KOPT-K1 (cell line): ENCODE data around the gene NPHP1.
"Not testable (repeated sequence)": the region's sequence is repeated elsewhere in the genome, so short reads cannot be mapped to it uniquely, and the experiment has no call there.

Experiments used
- H3K27ac ChIP-seq: fragments of 200-600 bp; sonication (generic); 2 replicates; pipeline ENCODE4 v1.5.1; 2016; ENCODE audit warnings: antibody characterized with exemption, mild to moderate bottlenecking, low read depth, low read length; ENCODE audit not compliant: poor library complexity, severe bottlenecking
- H3K36me3 ChIP-seq: fragments of 200-600 bp; sonication (generic); 2 replicates; pipeline ENCODE4 v1.5.1; 2017; ENCODE audit warnings: antibody characterized with exemption, mild to moderate bottlenecking, low read length, moderate library complexity; ENCODE audit not compliant: insufficient read depth
- H3K9me3 ChIP-seq: fragments of 200-600 bp; sonication (generic); 2 replicates; pipeline ENCODE4 v1.5.1; 2017; ENCODE audit warnings: antibody characterized with exemption, low read length, mild to moderate bottlenecking; ENCODE audit not compliant: insufficient read depth, poor library complexity, severe bottlenecking

Gene NPHP1

DNA sequence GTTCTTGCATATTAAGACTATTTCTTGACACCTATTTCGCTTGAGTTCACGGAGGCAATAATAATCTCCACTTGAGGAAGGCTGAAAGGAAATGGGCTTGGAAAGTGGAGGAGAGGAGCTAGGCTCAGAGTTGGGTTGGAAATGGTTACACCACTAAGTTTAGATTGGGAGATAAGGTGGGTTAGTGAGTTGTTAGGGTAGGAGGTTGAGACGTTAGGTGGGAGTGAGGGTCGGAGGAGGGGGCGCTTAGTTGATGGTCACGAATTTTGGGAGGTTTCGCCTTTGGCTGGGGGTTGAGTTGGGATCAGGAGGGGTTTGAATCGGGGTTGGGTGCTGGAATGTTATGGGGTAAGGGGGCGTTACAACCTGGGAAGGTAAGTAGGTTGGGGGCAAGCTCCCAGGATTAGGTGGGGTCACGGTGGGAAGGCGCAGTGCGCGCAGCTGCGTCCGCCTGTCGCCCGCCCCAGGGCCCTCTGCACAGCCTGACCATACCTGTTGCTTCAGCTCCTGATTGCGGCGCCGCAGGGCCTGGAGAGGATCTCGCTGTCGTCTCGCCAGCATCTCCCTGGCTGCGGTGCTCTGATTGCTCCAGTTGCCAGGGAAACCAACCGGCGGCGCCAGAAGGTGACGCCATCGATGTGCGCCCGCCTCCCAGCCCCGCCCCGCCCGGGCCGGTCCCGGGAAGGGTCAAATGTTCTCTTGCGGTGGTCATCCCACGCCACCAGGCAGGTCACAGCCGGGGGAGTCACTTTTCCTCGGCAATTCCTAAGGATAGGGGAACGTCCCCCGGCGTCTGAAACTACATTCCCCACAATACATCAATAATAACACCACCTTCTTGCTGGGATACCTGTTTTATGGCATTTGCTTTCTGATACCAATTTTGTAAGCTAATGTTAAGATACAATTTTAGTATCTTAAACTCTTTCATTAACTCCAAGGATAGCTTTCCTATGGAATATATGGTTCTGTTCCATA lies at the start of gene NPHP1:
NPHP1 (minus strand) TSS at position 606 of the 978 bp plus-strand sequence; CDS start at position 561, 45 bp downstream.
- no peaks in the 10 kb centered on the region for H3K9me3 ChIP-seq
- H3K36me3 ChIP-seq: peaks cover 6% of the 10 kb centered on the region
- no peak within 1 kb of the TSS for H3K27ac ChIP-seq

DNA sequence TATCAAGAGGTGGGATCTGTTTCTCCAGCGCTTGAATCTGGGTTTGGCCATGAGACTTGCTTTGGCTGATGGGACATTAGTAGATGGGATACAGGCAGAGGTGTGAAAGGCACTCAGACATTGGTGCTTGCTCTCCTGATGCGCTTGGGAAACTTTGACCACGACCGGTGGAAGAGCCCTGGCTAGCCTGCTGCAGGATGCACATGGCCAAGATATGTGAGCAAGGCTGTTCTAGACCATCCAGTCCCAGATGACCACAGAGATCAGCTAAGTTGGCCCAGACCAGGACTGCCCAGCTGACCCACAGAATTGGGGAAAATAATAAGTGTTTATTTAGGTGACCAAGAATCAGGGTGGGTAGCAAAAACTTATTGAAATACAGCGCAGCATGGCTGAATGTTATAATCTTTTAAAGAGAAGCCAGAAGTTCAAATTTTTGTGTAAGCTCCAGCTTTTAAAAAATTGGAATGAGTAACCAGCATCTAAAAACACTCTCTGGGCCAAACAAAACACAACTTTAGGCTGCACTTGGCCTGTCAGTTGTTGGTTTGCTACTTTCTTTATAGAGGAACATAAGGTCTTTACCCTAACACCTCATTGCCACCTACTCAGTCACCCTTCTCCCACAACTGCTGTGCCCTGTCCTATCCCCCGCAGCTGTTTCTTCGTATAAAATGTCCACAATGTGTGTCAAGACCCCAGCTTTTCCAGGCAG lies 43.4 kb upstream of the NPHP1 start:
- not testable (repeated sequence) for H3K36me3 ChIP-seq, H3K27ac ChIP-seq

DNA sequence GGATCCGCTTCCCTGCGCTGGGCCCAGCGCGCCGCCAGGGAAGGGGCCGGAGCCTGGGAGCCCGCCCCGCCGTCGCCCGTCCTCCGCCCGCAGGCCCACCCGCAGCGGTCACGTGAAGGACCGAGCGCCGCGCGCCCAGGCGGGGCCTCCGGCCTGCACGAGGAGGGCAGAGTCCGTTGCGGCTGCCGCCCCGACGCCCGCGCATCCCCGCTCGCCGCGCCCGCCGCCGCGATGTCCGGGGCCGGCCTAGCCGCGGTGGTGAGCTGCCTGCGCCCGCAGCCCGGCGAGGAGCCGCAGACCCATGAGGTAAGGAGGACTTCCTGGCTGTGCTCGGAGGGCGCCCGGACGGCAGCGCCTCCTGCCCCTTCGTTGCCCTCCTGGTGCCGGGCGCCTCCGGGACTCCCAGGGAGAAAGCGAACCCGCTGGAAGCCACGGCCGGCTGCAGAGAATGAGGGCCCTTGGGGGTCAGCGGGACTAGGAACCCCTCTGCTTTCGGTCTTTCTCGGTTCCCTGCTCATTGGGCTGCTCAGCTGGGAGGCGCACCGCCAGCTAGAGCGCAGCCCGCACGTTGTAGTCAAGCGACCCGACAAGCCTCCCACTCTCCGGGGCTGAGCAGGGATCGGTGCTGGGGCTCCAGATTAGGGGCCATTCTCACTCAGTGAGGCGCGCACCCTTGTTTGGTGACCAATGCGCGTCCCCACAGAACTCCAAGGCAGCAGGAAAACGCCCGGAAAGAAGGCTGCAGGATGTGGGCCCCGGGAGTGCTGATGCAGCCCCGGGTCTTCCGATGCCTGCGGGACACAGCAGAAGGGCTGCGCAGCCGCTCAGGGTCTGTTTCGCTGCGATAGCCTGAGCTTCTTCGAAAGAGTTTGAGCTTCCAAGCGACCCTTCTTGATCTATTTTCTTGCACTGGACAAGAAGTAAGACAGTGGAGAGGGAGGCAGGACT lies 40.9 kb upstream of the NPHP1 start:
- not testable (repeated sequence) for H3K36me3 ChIP-seq, H3K9me3 ChIP-seq, H3K27ac ChIP-seq

More for the DNA sequence above, 43.4 kb upstream of the NPHP1 start:
- H3K9me3 ChIP-seq: not testable (repeated sequence)

- not testable (repeated sequence) for H3K9me3 ChIP-seq, H3K36me3 ChIP-seq, H3K27ac ChIP-seq
These were observed 38.5 kb upstream of the NPHP1 start for GRCh38 chr2:110243283-110243682.

GRCh38 chr2:110234514-110234913 lies 29.7 kb upstream of the NPHP1 start:
- not testable (repeated sequence) for H3K36me3 ChIP-seq, H3K9me3 ChIP-seq, H3K27ac ChIP-seq

DNA sequence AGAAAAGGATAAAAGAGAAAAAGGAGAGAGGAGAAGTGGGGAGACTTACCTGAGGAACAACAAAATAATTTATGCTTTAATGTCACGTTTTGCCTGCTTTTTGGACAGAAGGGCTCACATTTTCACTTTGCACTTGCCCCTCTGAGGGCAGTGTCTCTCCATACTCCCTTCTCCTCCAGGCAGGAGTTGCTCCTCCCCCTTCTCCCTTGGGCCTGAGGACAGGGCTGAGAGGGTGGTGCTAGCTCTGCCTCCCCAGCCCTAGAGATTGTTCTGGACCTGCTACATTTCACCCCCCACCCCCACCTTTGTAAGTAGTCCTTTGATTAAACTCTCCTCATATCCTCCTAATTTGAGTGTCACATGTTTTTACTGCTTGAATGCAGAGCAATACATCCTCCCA lies 25.1 kb upstream of the NPHP1 start:
- H3K27ac ChIP-seq, H3K36me3 ChIP-seq, H3K9me3 ChIP-seq: not testable (repeated sequence)

GRCh38 chr2:110222626-110223025 lies 17.8 kb upstream of the NPHP1 start:
- H3K36me3 ChIP-seq, H3K9me3 ChIP-seq, H3K27ac ChIP-seq: not testable (repeated sequence)

- no peaks in the 10 kb centered on the region for H3K36me3 ChIP-seq
- H3K9me3 ChIP-seq: no peaks in the 10 kb centered on the region
- H3K27ac ChIP-seq: no peak overlapping the region
These were observed 17.1 kb upstream of the NPHP1 start for GRCh38 chr2:110221938-110222337.

DNA sequence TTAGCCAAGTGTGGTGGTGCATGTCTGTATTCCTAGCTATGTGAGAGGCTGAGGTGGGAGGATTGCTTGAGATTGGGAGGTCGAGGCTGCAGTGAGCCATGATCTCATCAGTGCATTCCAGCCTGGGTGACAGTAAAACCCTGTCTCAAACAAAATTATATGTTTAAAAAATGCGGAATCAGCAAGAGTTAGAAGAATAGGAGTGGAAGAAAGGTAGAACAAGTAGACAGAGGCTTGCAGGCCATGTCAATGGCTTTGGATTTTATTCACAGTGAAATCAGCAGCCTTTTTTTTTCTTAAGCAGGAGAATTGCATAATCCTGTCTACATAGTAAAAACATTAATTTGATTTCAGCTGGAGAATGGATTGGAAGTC lies 15.4 kb upstream of the NPHP1 start:
- no peaks in the 10 kb centered on the region for H3K36me3 ChIP-seq
- no peak overlapping the region for H3K27ac ChIP-seq
- H3K9me3 ChIP-seq: no peaks in the 10 kb centered on the region

- Histone ChIP-seq H3K9me3 (no peaks in the 10 kb centered on the region), H3K36me3 (no peaks in the 10 kb centered on the region), H3K27ac (no peak overlapping the region)
These were observed 14.8 kb upstream of the NPHP1 start for GRCh38 chr2:110219496-110220189.

DNA sequence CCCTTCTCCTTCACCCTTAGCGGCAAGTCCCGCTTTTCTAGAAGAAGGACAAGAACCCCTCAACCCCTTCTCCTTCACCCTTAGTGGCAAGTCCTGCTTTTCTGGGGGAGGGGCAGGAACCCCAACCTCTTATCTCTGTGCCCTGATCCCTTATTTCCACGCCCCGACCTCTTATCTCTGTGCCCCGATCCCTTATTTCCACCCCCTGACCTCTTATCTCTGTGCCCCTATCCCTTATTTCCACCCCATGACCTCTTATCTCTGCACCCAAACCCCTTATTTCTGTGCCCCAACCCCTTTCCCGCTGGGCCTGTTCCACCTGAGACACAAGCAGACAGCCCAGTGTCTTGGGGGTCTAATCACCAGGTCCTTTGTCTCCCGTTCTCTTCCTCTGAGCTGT lies 14.1 kb upstream of the NPHP1 start:
- H3K27ac ChIP-seq, H3K9me3 ChIP-seq, H3K36me3 ChIP-seq: not testable (repeated sequence)

DNA sequence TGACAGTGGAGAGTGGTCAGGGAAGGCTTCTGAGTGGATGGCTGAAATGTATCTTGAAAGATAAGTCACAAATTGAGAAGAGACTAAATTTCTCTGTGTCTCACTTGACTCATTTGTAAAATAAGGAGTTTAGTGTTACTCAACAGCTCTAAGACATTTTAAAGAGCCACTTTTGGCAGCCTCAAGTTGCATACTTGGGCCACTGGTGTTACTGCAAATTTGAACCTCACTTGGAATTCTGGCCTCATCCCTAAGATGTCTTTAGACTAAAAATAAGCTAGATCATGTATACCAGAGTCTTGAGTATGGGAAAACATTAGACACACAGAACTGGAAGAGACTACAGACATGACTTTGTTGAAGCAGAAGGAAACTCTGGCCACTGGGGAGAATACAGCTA lies 12.0 kb upstream of the NPHP1 start:
- Histone ChIP-seq H3K36me3 (no peaks in the 10 kb centered on the region), H3K27ac (no peak overlapping the region), H3K9me3 (peaks cover 13% of the 10 kb centered on the region)

GRCh38 chr2:110216199-110216598 lies 11.4 kb upstream of the NPHP1 start:
- Histone ChIP-seq H3K27ac (no peak overlapping the region), H3K36me3 (no peaks in the 10 kb centered on the region), H3K9me3 (peaks cover 13% of the 10 kb centered on the region)

DNA sequence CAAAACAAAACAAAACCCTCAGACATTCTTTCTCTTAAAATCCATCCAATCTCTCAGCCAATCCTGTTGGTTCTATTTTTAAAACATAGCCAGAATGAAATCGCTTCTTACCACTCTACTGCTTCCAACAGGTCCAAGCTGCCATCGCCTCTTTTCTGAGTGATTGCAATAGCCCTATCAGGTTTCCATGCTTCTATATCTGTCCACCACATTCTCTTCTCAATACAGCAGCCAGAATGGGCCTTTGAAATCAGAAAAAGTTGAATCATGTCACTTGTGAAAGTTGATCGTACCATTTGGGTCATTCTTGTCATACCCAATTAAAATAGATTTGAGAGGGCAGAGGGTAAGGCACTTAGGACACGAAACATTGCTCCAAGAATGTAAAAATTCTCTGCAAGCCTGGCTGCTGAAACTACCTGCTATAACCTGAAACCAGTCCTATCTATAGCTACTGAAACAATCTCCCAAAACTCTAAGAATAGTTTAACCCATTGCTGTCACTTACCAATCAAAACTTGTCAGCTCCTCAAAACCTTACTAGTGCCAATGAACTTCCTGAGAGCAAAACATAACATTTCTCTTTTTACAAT lies 10.8 kb upstream of the NPHP1 start:
- H3K27ac ChIP-seq: no peak overlapping the region
- H3K9me3 ChIP-seq: peaks cover 13% of the 10 kb centered on the region
- H3K36me3 ChIP-seq: no peaks in the 10 kb centered on the region
